Skeletal muscle tissue (tissue), 4 donors: ENCODE measurements around the gene KRTAP12-3. TPM values are rescaled to one million over a fixed set of nuclear protein-coding genes. Genes with fewer than 3 reads are reported as not detected.
"Not testable (repeated sequence)": the region's sequence is repeated elsewhere in the genome, so short reads cannot be mapped to it uniquely, and the experiment has no call there.

ENCODE experiments used
- H3K27ac ChIP-seq: one replicate; pipeline ENCODE4 v1.7.0; 2013; ENCODE audit warnings: mild to moderate bottlenecking, low read depth, low read length, inconsistent platforms
- H3K27me3 ChIP-seq, 3 donors: one replicate each; pipeline ENCODE4 v1.7.0; 2013; ENCODE audit warnings: low read length in 3 of 3; ENCODE audit not compliant: control insufficient read depth in 3 of 3, insufficient read depth in 3 of 3
- H3K36me3 ChIP-seq, 3 donors: one replicate each; pipeline ENCODE4 v1.7.0; 2013; ENCODE audit warnings: low read length in 3 of 3; ENCODE audit not compliant: control insufficient read depth in 3 of 3, insufficient read depth in 3 of 3
- H3K4me1 ChIP-seq, 3 donors: one replicate each; pipeline ENCODE4 v1.7.0; 2013; ENCODE audit warnings: low read length in 3 of 3, mild to moderate bottlenecking in 3 of 3; ENCODE audit not compliant: control insufficient read depth in 3 of 3, insufficient read depth in 3 of 3
- H3K4me3 ChIP-seq, 3 donors: one replicate each; pipeline ENCODE4 v1.7.0; 2013; ENCODE audit warnings: low read length in 3 of 3
- H3K9ac ChIP-seq, 3 donors: one replicate each; pipeline ENCODE4 v1.7.0; 2013; ENCODE audit warnings: low read length in 3 of 3, mild to moderate bottlenecking in 3 of 3, moderate library complexity in 2 of 3, low read depth in 1 of 3
- H3K9me3 ChIP-seq, 3 donors: one replicate each; pipeline ENCODE4 v1.7.0; 2013; ENCODE audit warnings: low read length in 3 of 3; ENCODE audit not compliant: control insufficient read depth in 3 of 3
- total RNA-seq: library from RNA; depleted of rRNA; stranded (reverse); fragments of >200 nt; gene quantifications from one replicate; pipeline ENCODE4 v1.2.3, GENCODE V29; 2014
- donor health status: Osteomylitis.

The KRTAP12-3 gene
- total RNA-seq, 1 donor from 2014 or later = not detected

DNA sequence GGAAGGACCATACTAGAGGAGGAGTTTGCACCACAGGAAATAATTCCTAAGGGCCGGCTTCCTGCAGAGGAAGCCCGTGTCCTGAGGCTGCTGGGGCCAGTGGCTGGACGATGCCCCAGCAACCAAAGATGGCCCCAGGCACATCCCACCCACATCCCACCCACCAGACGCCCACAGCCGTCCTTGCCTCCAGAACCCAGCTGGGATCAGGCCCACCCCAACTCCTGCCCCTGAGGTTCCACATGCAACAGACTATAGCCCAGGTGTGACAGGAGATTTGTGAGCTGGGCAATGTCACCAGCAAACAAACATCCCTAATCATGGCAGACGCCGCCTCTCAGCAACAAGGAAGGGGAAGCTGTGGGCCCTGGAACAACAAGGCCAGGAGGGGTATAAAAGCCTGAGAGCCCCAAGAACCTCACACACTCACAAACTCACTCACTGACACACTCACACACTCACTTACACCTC lies 31.0 kb upstream of the KRTAP12-3 start, which contains the start of gene KRTAP10-9:
Gene KRTAP10-9 (plus strand): TSS at position 421 of the 471 bp plus-strand sequence. CDS start 79 bp downstream, outside the sequence.
- Histone ChIP-seq H3K27ac (no peak within 1 kb of the TSS), H3K9ac (no peak within 1 kb of the TSS)

DNA sequence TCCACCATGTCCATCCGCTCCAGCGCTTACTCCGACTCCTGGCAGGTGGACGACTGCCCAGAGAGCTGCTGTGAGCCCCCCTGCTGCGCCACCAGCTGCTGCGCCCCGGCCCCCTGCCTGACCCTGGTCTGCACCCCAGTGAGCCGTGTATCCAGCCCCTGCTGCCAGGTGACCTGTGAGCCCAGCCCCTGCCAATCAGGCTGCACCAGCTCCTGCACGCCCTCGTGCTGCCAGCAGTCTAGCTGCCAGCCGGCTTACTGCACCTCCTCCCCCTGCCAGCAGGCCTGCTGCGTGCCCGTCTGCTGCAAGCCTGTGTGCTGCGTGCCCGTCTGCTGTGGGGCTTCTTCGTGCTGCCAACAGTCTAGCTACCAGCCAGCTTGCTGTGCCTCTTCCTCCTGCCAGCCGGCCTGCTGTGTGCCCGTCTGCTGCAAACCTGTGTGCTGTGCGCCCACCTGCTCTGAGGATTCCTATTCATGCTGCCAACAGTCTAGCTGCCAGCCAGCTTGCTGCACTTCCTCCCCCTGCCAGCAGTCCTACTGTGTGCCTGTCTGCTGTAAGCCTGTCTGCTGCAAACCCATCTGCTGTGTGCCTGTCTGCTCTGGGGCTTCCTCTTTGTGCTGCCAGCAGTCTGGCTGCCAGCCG lies 30.4 kb upstream of the KRTAP12-3 start:
- H3K4me3 ChIP-seq, H3K4me1 ChIP-seq, H3K27ac ChIP-seq, H3K9ac ChIP-seq, H3K36me3 ChIP-seq: not testable (repeated sequence)
- Histone ChIP-seq H3K9me3 (peaks cover 0 to 16% (median 2%) of the 10 kb centered on the region in 3 donors), H3K27me3 (peaks cover 8 to 31% (median 23%) of the 10 kb centered on the region in 3 donors)

More for the DNA sequence above, 31.0 kb upstream of the KRTAP12-3 start, which contains the start of gene KRTAP10-9:
- Histone ChIP-seq H3K4me3 (no peak within 1 kb of the TSS), H3K4me1 (no peaks in the 10 kb centered on the region), H3K36me3 (no peaks in the 10 kb centered on the region), H3K9me3 (peaks cover 0 to 15% (median 1%) of the 10 kb centered on the region in 3 donors), H3K27me3 (peaks cover 8 to 31% (median 23%) of the 10 kb centered on the region in 3 donors)

DNA sequence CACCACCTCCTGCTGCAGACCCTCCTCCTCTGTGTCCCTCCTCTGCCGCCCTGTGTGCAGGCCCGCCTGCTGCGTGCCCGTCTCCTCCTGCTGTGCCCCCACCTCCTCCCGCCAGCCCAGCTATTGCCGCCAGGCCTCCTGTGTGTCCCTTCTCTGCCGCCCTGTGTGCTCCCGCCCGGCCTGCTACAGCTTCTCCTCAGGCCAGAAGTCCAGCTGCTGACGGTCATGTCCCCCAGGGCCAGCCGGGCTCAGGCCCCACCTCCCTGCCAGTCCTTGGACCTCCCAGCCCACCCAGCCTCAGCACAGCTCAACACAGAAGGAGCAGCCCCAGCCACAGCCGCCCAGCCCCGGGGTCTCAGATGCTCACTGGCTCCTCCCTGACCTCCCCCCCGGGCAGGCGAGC lies 29.9 kb upstream of the KRTAP12-3 start:
- peaks cover 0 to 16% (median 2%) of the 10 kb centered on the region in 3 donors for H3K9me3 ChIP-seq

DNA sequence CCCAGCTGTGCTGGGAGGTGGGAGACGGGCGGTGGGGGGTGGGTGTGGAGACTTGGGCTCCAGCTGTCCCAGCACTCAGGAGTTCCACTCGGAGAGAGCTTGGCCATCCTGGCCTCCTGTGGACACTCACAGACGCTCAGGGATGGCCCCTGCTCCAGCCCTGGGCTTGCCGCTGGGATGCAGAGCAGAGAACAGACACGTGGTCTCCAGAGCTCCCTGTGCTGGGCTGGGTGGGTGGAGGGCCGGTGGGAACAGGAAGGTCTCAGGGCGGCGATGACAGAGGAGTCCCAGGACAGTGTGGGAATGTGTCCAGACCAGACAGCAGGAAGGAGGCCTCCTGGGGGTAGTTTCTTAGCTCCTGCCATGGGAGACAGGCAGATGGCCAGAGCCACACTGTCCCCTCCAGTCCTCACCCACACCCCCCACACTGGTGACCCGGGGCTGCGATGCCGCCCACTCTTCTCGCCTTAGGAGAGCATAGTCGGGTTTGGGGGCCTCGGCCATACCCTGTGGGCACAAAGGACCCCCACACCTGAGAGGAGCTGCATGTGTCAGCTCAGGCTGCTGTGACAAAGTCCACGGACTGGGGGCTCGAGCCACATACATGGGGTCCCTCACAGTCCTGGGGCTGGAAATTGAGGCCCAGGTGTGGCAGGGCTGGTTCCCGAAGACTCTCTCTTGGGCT lies 28.9 kb upstream of the KRTAP12-3 start:
- H3K9me3 ChIP-seq = peaks cover 0 to 13% (median 2%) of the 10 kb centered on the region in 3 donors
- H3K4me1 ChIP-seq = no peaks in the 10 kb centered on the region
- H3K27me3 ChIP-seq = peaks cover 8 to 31% (median 23%) of the 10 kb centered on the region in 3 donors
- no peak overlapping the region for H3K4me3 ChIP-seq
- H3K27ac ChIP-seq = no peak overlapping the region
- no peaks in the 10 kb centered on the region for H3K36me3 ChIP-seq
- no peak overlapping the region for H3K9ac ChIP-seq

More for the DNA sequence above, 29.9 kb upstream of the KRTAP12-3 start:
- H3K36me3 ChIP-seq, H3K4me1 ChIP-seq, H3K27ac ChIP-seq, H3K4me3 ChIP-seq, H3K9ac ChIP-seq: not testable (repeated sequence)
- H3K27me3 ChIP-seq = peaks cover 8 to 31% (median 23%) of the 10 kb centered on the region in 3 donors

DNA sequence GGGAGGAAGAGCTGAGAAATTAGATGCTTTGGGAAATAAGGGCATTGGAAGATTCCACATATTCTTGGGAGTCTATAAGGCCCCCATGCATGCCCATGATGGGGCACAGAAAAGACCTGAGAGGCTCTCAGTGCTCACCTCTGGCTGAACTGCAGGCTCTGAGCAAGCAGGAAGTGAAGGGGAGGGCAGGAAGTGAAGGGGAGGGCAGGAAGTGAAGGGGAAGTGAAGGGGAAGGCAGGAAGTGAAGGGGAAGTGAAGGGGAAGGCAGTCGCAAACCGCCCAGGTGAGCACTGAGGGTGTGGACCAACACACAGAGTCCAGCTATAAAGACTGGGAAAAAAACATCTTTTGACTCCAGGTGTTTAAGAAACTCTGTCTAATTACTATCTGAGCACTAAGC lies 27.3 kb upstream of the KRTAP12-3 start:
- Histone ChIP-seq H3K27me3 (peaks cover 8 to 31% (median 25%) of the 10 kb centered on the region in 3 donors), H3K4me3 (no peak overlapping the region), H3K4me1 (no peaks in the 10 kb centered on the region), H3K27ac (no peak overlapping the region), H3K9ac (no peak overlapping the region), H3K36me3 (no peaks in the 10 kb centered on the region), H3K9me3 (peaks cover 0 to 9% (median 2%) of the 10 kb centered on the region in 3 donors)

DNA sequence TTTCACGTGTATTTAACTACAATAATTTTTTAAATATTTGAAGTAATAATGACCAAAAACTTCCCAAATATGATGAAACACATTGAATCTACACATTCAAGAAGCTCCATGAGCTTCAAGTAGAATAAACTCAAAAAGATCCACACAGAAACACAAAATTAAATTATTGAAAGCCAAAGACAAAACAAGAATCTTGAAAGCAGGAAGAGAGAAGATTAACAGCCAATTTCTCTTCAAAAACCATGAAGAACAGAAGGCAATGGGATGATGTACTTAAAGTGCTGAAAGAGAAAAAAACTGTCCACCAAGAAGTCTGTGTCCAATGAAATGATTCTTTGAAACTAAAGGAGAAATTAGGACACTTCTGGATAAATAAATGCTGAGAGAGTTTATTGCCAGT lies 25.7 kb upstream of the KRTAP12-3 start:
- peaks cover 0 to 9% (median 2%) of the 10 kb centered on the region in 3 donors for H3K9me3 ChIP-seq
- no peak overlapping the region for H3K27ac ChIP-seq
- no peak overlapping the region for H3K9ac ChIP-seq
- H3K4me3 ChIP-seq = no peak overlapping the region
- H3K4me1 ChIP-seq = no peaks in the 10 kb centered on the region
- H3K27me3 ChIP-seq = peaks cover 11 to 32% (median 27%) of the 10 kb centered on the region in 3 donors
- no peaks in the 10 kb centered on the region for H3K36me3 ChIP-seq

DNA sequence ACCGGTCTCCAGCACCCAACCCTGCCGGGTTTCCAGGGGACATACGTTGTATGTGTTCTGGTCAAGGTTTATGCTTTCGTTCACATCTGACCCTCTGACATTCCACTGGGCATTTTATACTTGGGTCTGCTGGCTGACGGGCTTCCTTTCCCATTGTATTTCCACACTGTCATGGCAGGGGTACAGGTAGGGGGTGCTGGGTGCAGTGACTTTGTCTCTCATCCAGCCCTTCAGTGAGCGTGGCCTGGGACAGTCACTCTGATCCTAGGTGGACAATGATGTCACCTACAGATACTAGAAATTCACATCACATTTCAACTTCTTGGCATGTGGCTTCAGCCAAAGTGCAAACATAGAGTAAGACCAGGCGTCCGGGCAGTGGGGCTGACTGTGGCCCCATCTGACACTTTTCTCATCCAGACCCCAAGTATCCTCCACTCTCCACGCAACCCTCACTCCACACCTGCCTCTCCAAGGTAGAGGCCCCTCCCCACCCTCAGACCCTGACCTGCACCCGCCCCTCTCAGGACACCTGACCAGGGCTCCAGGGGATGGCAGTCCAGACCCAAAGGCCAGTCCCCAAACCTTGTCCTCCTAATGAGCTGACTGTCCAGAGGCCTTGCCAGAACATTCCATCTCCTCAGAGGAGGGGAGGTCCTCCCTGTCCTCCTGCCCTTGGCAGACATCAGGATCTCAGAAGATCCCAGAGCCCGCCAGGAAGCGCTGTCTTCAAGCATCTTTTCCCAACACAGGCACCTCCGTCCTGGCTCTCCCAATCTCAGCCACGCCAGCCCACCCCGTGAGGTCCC lies 21.3 kb upstream of the KRTAP12-3 start:
- H3K27me3 ChIP-seq = peaks cover 13 to 36% (median 30%) of the 10 kb centered on the region in 3 donors
- no peak overlapping the region for H3K9ac ChIP-seq

DNA sequence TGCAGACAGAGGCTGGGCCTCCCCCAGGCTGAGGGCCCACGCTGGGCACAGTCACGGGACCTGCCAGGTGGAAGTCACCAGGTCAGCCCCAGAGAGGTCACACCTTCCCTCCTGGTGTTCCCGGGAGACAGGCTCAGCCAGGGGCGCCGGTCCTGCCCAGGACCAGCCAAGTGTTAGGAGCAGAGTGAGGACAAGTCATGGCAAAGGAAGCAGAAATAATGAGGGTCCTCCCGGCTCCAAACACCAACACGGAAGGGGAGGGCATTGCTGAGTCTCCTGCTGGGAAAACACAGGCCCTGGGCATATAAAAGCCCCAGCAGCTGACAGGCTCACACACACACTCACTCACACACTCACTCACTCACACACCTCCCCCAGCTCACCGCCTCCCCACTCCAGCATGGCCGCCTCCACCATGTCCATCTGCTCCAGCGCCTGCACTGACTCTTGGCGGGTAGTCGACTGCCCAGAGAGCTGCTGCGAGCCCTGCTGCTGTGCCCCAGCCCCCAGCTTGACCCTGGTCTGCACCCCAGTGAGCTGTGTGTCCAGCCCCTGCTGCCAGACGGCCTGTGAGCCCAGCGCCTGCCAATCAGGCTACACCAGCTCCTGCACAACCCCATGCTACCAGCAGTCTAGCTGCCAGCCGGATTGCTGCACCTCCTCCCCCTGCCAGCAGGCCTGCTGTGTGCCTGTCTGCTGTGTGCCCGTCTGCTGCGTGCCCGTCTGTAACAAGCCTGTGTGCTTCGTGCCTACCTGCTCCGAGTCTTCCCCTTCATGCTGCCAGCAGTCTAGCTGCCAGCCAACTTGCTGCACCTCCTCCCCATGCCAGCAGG lies 20.5 kb upstream of the KRTAP12-3 start, which contains the start of gene KRTAP10-10:
Gene KRTAP10-10 (plus strand): TSS at position 339 of the 833 bp plus-strand sequence. CDS start 62 bp downstream, at position 401.
- Histone ChIP-seq H3K9ac (no peak within 1 kb of the TSS), H3K4me1 (no peaks in the 10 kb centered on the region), H3K27ac (no peak within 1 kb of the TSS), H3K4me3 (no peak within 1 kb of the TSS), H3K27me3 (peaks cover 13 to 36% (median 30%) of the 10 kb centered on the region in 3 donors), H3K9me3 (peaks cover 0 to 7% (median 2%) of the 10 kb centered on the region in 3 donors), H3K36me3 (no peaks in the 10 kb centered on the region)

More for the DNA sequence above, 21.3 kb upstream of the KRTAP12-3 start:
- Histone ChIP-seq H3K4me1 (no peaks in the 10 kb centered on the region), H3K36me3 (no peaks in the 10 kb centered on the region), H3K4me3 (no peak overlapping the region), H3K27ac (no peak overlapping the region), H3K9me3 (peaks cover 2 to 9% (median 2%) of the 10 kb centered on the region in 3 donors)

DNA sequence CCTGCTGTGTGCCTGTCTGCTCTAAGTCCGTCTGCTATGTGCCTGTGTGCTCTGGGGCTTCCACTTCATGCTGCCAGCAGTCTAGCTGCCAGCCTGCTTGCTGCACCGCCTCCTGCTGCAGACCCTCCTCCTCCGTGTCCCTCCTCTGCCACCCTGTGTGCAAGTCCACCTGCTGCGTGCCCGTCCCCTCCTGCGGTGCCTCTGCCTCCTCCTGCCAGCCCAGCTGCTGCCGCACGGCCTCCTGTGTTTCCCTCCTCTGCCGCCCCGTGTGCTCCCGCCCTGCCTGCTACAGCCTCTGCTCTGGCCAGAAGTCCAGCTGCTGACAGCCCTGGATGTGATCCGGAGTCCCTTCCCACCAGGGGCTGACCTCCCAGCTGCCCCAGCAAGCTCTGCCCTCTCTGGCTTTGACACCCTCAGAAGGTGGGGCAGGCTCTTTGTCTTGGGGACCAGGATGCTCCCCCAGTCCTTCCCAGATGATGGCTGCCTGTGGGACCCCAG lies 19.8 kb upstream of the KRTAP12-3 start:
- H3K27ac ChIP-seq, H3K9me3 ChIP-seq, H3K36me3 ChIP-seq, H3K9ac ChIP-seq, H3K4me1 ChIP-seq, H3K4me3 ChIP-seq: not testable (repeated sequence)
- H3K27me3 ChIP-seq = peaks cover 13 to 36% (median 30%) of the 10 kb centered on the region in 3 donors
